Measurements from ENCODE around the gene ZNF24.

GRCh38 chr18:35374708-35375107, 30.5 kb upstream of the ZNF24 start:
- TF ChIP-seq CTCF (conservative IDR thresholded peaks at IDR 0.05; ENCODE audit: low read length) (no peak), EZH2phosphoT487 (IDR thresholded peaks at IDR 0.05; ENCODE audit: borderline replicate concordance) (no peak)

Data from Loucy (cell line).